ENCODE data around the gene MCFD2.
"Not testable (repeated sequence)": the region's sequence is repeated elsewhere in the genome, so short reads cannot be mapped to it uniquely, and the experiment has no call there.

MCFD2 gene

GRCh38 chr2:46922606-46923005 lies 7.0 kb upstream of the MCFD2 start:
- Mint-ChIP-seq H3K27ac (no peak overlapping the region), H3K9me3 (peaks cover 13% of the 10 kb centered on the region), H3K4me3 (no peak overlapping the region), H3K4me1 (ENCODE audit: low read depth) (peaks cover 40% of the 10 kb centered on the region), H3K36me3 (ENCODE audit: low read depth) (peaks cover 16% of the 10 kb centered on the region), H3K27me3 (no peaks in the 10 kb centered on the region)

- Mint-ChIP-seq H3K4me1 (ENCODE audit: low read depth) (peaks cover 46% of the 10 kb centered on the region), H3K9me3 (peaks cover 10% of the 10 kb centered on the region), H3K4me3 (no peak overlapping the region), H3K27ac (no peak overlapping the region), H3K27me3 (no peaks in the 10 kb centered on the region), H3K36me3 (ENCODE audit: low read depth) (peaks cover 12% of the 10 kb centered on the region)
These were observed 6.3 kb upstream of the MCFD2 start for GRCh38 chr2:46921676-46922448.

GRCh38 chr2:46917628-46918027 lies 2.0 kb upstream of the MCFD2 start:
- peak overlapping the region; percentile 92 for H3K4me3 Mint-ChIP-seq
- peak overlapping the region; percentile 17 for H3K27ac Mint-ChIP-seq
- no peaks in the 10 kb centered on the region for H3K9me3 Mint-ChIP-seq
- H3K27me3 Mint-ChIP-seq, result no peaks in the 10 kb centered on the region
- peaks cover 13% of the 10 kb centered on the region for H3K36me3 Mint-ChIP-seq (ENCODE audit: low read depth)
- peaks cover 68% of the 10 kb centered on the region for H3K4me1 Mint-ChIP-seq (ENCODE audit: low read depth)

DNA sequence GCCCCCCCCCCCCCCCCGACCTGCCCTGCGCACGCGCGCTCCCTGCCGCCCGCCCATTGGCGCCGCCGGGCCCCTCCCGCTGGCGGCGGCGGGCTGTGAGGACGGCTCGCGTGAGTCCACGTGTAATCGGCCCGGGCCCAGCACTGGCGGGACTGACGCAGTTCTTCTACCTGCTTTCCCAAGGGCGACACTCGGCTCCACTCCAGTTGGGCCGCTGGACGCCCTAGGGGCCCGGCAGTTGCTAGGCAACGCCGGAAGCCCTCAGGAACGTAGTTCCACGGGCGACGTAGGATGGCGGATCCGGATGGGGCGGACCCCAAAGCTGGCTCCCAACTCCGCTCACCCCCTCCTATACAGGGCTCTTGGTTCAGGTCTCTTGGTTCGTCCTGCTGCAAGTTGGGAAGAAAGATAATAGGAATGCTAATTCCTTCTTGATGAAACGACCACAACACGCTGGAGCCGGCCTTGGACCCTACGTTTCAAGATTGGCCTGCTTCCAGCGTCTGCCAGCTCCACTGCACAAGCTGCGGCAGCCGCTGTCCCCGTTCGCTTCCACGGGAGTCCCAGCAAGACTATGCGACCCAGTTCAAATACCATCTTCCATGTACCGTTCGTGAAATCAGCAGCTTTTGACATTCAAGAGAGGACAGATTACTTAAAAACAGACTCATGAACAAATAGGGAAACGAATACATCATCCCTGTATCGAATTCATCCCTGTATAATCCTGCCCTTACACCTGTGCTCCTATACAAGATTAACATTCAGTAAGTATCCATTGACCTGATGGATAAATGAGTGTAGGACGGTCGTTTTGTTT lies 415 bp upstream of the MCFD2 start:
- Mint-ChIP-seq H3K9me3 (no peaks in the 10 kb centered on the region), H3K27me3 (no peaks in the 10 kb centered on the region), H3K27ac (peak overlapping the region; percentile 71), H3K4me3 (peak overlapping the region; percentile 92), H3K36me3 (ENCODE audit: low read depth) (peaks cover 24% of the 10 kb centered on the region), H3K4me1 (ENCODE audit: low read depth) (peaks cover 56% of the 10 kb centered on the region)

DNA sequence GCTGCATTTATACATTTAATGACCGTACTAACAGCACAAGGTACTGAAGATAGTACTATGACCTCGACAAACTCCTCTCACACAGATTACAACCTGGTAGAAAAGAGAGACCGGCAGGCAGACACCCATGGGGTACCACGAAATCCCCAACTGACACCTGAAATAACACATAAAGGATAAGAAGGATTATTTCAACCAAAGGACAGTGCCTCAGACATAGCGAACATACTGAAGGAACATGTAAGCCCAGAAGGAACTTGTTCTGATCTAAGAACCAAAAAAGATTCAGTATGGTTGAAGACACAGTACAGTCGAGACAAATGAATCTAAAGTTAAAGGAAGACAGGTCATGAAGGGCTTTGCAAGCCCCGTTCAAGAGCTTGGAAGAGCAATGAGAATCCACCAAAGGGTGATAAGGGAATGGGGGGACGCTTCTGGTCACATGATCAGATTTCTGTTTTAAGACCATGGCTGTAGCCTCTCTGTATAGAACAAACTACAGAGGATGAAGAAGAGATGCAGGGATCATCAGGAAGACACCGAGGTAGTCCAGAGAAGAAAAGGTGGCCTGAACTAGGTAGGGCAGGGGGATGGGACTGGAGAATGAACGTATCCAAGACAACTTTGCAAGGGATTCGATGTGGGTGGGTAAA lies 902 bp downstream of the MCFD2 start:
- no peaks in the 10 kb centered on the region for H3K27me3 Mint-ChIP-seq
- H3K4me1 Mint-ChIP-seq (ENCODE audit: low read depth), result peaks cover 67% of the 10 kb centered on the region
- peak overlapping the region; percentile 92 for H3K4me3 Mint-ChIP-seq

DNA sequence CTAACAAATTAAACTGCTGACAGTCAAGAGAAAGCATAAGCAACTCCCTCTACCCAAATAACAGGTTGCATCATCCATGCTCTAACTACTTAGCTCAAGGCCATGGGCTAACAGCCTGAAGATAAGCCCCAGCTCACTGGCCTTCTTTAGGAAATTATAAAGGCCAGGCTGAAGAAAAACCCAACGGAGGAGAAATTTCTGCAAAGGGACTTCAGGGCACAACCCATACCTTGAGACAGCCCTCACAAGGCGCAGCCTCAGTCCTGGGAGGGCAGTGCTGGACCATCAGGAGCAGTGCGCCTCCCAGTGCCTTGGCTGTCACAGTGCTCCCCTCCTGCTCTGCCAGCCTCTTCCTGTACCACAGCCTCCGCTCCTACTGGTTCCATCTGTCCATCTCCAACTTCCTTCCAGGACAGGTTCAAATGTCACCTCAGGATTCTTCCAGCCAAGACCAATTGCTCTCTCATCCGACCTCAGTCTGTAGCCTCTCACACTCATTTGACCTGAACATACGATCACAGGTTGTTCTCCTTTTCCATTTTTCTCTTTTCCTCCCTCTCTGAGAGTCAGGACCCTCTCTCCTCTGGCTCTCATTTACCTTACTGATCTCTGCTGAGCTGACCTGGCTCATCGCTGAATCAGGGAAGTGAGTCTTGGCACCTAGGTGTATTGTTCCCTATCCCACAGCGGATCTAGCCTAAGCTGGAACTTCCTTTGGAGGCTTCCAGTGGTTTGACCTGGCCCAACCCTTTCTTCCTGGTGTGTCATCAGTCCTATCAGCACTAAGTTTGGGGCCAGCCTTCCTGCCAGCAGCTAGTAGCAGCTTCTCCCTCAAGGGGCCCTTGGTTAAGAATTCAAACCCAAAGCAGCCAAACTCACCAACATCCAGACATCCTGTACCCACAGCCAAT lies 1.9 kb downstream of the MCFD2 start:
- Mint-ChIP-seq H3K27ac (peak overlapping the region; percentile 59), H3K27me3 (no peaks in the 10 kb centered on the region), H3K9me3 (no peaks in the 10 kb centered on the region), H3K36me3 (ENCODE audit: low read depth) (peaks cover 37% of the 10 kb centered on the region), H3K4me1 (ENCODE audit: low read depth) (peaks cover 75% of the 10 kb centered on the region), H3K4me3 (peak overlapping the region; percentile 92)

More for the DNA sequence above, 902 bp downstream of the MCFD2 start:
- no peaks in the 10 kb centered on the region for H3K9me3 Mint-ChIP-seq
- H3K27ac Mint-ChIP-seq, result peak overlapping the region; percentile 92
- H3K36me3 Mint-ChIP-seq (ENCODE audit: low read depth), result peaks cover 28% of the 10 kb centered on the region

DNA sequence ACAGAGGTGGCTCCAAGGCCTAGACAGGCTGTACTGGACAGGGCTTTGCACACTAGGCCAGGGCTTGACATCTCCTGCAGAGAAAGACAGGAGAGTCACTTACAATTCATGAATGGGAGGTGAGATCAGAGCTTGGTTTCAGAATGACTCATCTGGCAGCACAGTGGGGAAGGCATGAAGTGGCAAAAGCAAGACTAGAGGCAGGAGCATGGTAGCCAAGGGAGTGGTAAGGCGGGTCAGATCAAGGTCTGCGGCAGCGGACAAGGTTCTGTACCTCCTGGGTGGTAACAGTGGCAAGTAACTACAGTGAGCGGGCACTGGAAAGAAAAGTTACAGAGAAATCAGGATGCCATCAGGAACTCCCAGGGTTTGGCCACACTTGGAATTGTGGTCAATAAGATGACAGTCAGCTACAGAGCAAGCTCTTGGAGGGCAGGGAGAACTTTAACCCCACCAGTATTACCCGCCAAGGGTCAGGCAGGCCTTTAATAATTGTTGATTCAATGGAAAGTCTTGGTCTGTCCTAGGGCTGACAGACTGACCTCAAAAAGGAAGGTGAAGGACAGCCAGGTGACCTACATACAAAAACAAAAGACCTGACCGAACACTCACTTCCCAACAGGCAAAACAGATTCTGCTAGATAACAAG lies 5.7 kb downstream of the MCFD2 start:
- no peaks in the 10 kb centered on the region for H3K27me3 Mint-ChIP-seq
- no peaks in the 10 kb centered on the region for H3K9me3 Mint-ChIP-seq
- peak overlapping the region; percentile 3 for H3K4me3 Mint-ChIP-seq
- H3K36me3 Mint-ChIP-seq (ENCODE audit: low read depth), result peaks cover 68% of the 10 kb centered on the region
- peaks cover 47% of the 10 kb centered on the region for H3K4me1 Mint-ChIP-seq (ENCODE audit: low read depth)
- peak overlapping the region; percentile 79 for H3K27ac Mint-ChIP-seq

GRCh38 chr2:46909150-46909549 lies 6.5 kb downstream of the MCFD2 start:
- Mint-ChIP-seq H3K36me3 (ENCODE audit: low read depth) (peaks cover 74% of the 10 kb centered on the region), H3K9me3 (no peaks in the 10 kb centered on the region), H3K4me1 (ENCODE audit: low read depth) (peaks cover 40% of the 10 kb centered on the region), H3K27me3 (no peaks in the 10 kb centered on the region), H3K27ac (no peak overlapping the region), H3K4me3 (no peak overlapping the region)

- H3K27me3 Mint-ChIP-seq, H3K9me3 Mint-ChIP-seq, H3K27ac Mint-ChIP-seq, H3K4me3 Mint-ChIP-seq: not testable (repeated sequence)
- Mint-ChIP-seq H3K36me3 (ENCODE audit: low read depth) (peaks cover 66% of the 10 kb centered on the region), H3K4me1 (ENCODE audit: low read depth) (peaks cover 22% of the 10 kb centered on the region)
These were observed 10.5 kb downstream of the MCFD2 start for GRCh38 chr2:46904908-46905678.

DNA sequence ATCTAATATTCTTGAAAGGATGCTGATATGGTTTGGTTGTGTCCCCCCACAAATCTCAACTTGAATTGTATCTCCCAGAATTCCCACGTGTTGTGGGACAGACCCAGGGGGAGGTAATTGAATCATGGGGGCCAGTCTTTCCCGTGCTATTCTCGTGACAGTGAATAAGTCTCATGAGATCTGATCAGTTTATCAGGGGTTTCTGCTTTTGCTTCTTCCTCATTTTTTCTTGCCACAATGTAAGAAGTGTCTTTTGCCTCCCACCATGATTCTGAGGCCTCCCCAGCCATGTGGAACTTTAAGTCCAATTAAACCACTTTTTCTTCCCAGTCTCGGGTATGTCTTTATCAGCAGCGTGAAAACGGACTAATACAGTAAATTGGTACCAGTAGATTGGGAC lies 12.6 kb downstream of the MCFD2 start:
- not testable (repeated sequence) for H3K27me3 Mint-ChIP-seq; H3K27ac Mint-ChIP-seq; H3K9me3 Mint-ChIP-seq; H3K4me1 Mint-ChIP-seq (ENCODE audit: low read depth); H3K4me3 Mint-ChIP-seq
- peaks cover 49% of the 10 kb centered on the region for H3K36me3 Mint-ChIP-seq (ENCODE audit: low read depth)

DNA sequence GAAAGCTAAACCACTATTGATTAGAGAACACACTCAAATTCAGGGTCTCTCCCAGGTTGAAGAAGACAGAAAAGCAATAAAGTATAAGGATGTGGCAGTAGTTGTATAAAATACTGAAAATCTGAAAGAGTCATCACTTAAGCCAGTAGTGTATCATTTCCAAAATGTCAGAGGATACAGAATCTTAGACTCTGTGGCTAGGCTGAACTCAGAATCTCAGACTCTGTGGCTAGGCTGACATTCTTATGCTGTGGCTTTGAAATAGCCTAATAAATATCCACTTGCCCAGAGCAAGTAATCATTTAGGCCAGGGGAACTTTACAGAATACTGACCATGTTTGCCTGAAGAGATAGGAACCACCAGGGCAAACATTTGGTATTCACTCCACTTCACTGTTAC lies 13.1 kb downstream of the MCFD2 start:
- H3K27ac Mint-ChIP-seq, result no peak overlapping the region
- H3K4me1 Mint-ChIP-seq (ENCODE audit: low read depth), result peaks cover 8% of the 10 kb centered on the region
- H3K4me3 Mint-ChIP-seq, result no peak overlapping the region
- peaks cover 44% of the 10 kb centered on the region for H3K36me3 Mint-ChIP-seq (ENCODE audit: low read depth)
- H3K27me3 Mint-ChIP-seq, result no peaks in the 10 kb centered on the region
- H3K9me3 Mint-ChIP-seq, result no peaks in the 10 kb centered on the region

GRCh38 chr2:46901611-46902010 lies 14.0 kb downstream of the MCFD2 start:
- no peaks in the 10 kb centered on the region for H3K9me3 Mint-ChIP-seq
- peaks cover 35% of the 10 kb centered on the region for H3K36me3 Mint-ChIP-seq (ENCODE audit: low read depth)
- peaks cover 8% of the 10 kb centered on the region for H3K4me1 Mint-ChIP-seq (ENCODE audit: low read depth)
- H3K27me3 Mint-ChIP-seq, result no peaks in the 10 kb centered on the region
- no peak overlapping the region for H3K27ac Mint-ChIP-seq
- H3K4me3 Mint-ChIP-seq, result no peak overlapping the region

GRCh38 chr2:46900381-46900780 lies 15.2 kb downstream of the MCFD2 start:
- Mint-ChIP-seq H3K27me3 (no peaks in the 10 kb centered on the region), H3K4me1 (ENCODE audit: low read depth) (peaks cover 8% of the 10 kb centered on the region), H3K4me3 (no peak overlapping the region), H3K36me3 (ENCODE audit: low read depth) (peaks cover 27% of the 10 kb centered on the region), H3K9me3 (no peaks in the 10 kb centered on the region), H3K27ac (no peak overlapping the region)
